GM18951 (cell line): ENCODE data around the gene RING1.
"Not testable (repeated sequence)": the region's sequence is repeated elsewhere in the genome, so short reads cannot be mapped to it uniquely, and the experiment has no call there.

Source experiments
- POLR2A ChIP-seq: IDR thresholded peaks from 4 replicates; pipeline ENCODE4 v1.6.1; 2011; ENCODE audit warnings: mild to moderate bottlenecking; ENCODE audit not compliant: insufficient read length, insufficient read depth; ENCODE audit errors: extremely low read depth
- in situ Hi-C: fragments of 300-500 bp; cut with MboI; formaldehyde crosslinking; loops from one replicate; pipeline ENCODE4 v1.12.0; 2022; ENCODE audit warnings: low sequenced_read_pairs, mixed read lengths, inconsistent platforms; ENCODE audit not compliant: unreplicated experiment

Gene RING1

GRCh38 chr6:33213166-33213988 lies 5.1 kb downstream of the RING1 start:
- no peak for TF ChIP-seq POLR2A
- in situ Hi-C loops: no loop called here

- in situ Hi-C loops: no loop called here
- TF ChIP-seq POLR2A: no peak
Measured at GRCh38 chr6:33213989-33214335, 5.7 kb downstream of the RING1 start.

DNA sequence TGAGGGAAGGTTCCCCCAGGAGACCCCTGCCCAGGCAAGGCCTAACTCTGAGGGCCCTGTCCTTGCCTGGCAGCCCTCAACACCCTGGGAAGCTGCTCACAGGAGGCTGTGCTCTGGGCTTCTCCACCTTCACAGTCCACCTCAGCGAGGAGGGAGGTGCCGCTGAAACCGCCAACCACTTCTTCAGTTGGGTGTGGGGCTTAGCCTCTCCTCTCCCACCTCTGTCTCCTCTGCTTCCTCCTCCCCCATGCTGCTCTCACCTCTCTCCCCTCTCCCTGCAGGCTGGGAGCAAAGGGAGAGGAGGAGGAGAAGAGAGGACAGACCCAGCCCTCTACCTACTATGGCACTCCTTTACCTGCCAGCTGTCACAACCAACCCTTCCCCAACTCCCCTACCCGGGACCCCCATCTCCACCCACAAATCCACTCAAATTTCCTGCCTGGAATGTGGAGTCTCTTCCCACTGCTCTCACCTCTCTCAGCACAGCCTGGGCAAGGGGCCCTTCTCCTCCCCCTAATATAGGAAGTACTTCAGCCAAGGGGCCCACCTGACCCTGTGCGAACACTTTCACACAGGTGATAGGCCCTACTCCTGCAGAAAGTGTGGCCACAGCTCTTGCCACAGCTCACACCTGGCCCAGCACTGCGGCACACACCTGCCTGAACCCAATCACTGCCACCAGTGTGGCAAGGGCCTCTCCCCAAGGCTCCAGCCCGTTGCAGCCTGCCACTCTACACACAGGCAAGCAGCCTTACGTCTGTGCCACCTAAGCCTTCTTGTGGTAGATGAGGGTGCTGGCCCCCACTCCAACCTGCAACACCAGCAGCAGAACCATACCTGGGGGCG lies 7.2 kb downstream of the RING1 start:
- in situ Hi-C loops: no loop called here
- TF ChIP-seq POLR2A: no peak

DNA sequence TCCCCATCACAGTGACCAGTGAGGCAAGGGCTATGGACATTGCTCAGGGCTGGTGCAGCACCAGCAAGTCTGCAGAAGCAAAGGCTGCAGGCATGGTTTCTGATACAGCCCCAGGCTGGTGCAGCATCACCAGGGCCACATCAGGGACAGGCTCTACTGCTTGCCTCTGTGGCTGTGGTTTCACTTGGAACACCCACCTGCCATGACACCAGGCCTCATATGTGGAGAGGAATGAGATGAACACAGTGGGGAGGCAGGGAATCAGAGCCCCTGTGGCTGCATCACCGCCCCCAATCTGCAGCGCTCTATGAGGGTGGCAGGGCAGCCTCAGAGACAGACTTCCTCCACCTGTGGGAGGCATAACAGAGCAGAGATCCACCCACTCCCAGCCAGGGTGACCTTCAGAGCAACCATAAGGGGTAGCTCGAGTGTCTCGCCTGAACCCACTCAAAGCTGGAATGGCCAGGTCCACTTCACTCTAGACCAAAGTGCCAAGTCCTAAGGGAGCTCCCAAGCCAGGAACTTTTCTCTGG lies 7.9 kb downstream of the RING1 start:
- in situ Hi-C loops: no loop called here
- TF ChIP-seq POLR2A: no peak

DNA sequence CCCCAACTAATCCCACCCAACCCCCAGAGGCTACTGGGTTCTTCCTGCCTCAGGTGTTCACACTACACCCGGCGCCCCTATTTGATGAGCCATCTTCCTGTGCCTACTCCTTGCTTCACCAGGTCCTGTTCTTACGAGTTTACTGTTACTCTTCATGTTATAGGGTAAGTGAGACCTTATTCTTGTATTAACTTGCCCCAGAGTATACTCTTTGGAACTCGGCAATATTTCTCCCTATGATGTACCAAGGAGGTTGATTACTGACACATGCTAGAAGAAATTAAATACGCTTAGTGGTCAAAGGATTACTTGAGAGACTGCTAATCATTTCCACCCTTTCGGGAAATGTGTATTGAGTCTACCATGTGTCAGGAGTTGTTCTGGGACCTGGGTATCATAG lies 8.9 kb downstream of the RING1 start:
- no peak for TF ChIP-seq POLR2A
- in situ Hi-C loops: no loop called here

DNA sequence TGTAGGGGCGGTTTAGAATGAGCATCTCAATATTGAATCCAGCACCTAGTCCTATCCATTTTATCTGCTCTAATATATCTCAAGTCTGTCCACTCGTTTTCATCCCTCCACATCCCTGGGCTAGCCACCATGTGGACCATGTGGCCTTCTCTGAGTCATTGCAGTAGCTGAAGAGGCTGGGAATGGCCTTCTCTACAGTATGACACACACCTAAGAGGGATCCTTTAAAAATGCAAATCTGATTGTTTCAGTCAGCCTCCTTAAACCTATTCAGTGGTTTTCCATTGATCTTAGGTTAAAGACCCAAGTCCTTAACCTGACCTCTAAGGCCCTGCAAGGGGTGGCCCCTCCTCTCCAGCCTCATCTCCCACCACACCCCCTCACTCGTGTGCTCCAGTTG lies 9.4 kb downstream of the RING1 start:
- in situ Hi-C loops: no loop called here
- TF ChIP-seq POLR2A: no peak

DNA sequence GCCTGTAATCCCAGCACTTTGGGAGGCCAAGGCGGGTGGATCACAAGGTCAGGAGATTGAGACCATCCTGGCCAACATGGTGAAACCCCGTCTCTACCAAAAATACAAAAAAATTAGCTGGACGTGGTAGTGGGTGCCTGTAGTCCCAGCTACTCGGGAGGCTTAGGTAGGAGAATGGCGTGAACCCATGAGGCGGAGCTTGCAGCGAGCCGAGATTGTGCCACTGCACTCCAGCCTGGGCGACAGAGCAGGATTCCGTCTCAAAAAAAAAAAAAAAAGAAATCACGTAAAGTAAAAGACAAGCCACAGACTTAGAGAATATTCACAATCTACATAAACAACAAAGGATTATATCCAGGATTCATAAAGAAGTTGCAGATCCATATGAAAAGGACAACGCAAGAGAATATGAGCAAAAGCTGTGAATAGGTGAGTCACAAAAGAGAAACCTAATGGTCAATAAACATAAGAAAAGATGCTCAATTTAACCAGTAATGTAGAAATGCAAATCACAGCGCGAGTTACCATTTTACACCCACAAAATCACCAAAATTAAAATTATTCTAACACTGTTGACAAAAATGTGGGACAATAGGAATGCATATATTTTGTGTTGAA lies 18.3 kb downstream of the RING1 start:
- in situ Hi-C loops: not testable (repeated sequence)

GRCh38 chr6:33235221-33235634 lies 26.9 kb downstream of the RING1 start:
- no peak for TF ChIP-seq POLR2A
- in situ Hi-C loops: no loop called here

- in situ Hi-C loops: no loop called here
- no peak for TF ChIP-seq POLR2A
Measured at GRCh38 chr6:33236328-33236727, 28.0 kb downstream of the RING1 start.

DNA sequence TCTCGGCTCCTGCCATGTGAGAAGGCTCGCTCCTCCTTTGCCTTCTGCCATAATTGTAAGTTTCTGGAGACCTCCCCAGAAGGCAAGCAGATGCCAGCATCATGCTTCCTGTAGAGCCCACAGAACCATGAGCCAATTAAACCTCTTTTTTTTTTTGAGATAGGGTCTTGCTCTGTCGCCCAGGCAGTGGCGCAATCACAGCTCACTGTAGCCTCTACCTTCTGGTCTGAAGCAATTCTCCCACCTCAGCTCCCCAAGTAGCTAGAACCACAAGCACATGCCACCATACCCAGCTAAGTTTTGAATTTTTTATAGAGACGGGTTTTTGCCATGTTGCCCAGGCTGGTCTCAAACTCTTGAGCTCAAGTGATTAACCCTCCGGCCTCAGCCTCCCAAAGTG lies 28.6 kb downstream of the RING1 start:
- no peak for TF ChIP-seq POLR2A
- in situ Hi-C loops: no loop called here

DNA sequence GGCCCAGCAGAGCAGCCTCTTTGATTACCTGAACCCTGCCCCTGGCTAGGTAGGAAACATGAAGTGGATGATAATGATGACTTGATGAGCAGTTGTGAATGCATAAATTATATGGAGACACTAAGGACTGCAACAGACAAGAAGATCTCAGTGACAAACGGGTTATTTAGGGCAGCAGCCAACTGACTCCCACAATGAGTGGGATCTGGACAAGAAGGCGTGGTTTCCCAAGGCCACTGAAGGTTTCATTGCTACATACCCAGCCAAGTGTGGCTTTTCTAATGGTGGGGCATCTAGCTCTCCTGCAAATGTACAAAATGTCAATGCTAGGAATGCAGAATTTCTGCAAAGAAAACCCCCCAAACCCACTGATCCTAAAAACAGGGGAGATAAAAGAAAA lies 29.4 kb downstream of the RING1 start:
- TF ChIP-seq POLR2A: no peak
- in situ Hi-C loops: no loop called here

DNA sequence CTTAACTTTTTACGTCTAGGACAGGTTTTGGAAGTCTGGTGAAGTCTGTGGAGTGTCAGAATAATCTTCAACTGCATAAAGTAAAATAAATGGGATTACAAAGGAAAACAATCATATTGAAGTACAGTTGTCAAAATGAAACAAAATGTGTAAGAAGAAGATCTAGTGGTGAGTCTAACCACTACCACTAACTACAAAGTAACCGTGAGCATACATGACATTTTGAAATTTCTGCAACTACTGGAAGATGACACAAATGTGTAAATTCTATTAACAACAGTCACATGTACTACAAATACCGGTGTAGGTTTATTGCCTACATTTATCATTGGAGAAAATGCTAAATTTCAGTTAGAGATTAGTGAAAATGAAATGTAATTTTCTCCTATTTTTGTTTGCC lies 33.7 kb downstream of the RING1 start:
- in situ Hi-C loops: no loop called here
- no peak for TF ChIP-seq POLR2A

GRCh38 chr6:33243476-33243875 lies 35.2 kb downstream of the RING1 start:
- no peak for TF ChIP-seq POLR2A
- in situ Hi-C loops: no loop called here
